Fibroblast of skin of right biceps (primary cell): ENCODE results near the gene CGB2.

Experiments used
- DNase-seq: peaks from one replicate; pipeline ENCODE4 v3.0.0-alpha.2; 2013

CGB2 gene

DNA sequence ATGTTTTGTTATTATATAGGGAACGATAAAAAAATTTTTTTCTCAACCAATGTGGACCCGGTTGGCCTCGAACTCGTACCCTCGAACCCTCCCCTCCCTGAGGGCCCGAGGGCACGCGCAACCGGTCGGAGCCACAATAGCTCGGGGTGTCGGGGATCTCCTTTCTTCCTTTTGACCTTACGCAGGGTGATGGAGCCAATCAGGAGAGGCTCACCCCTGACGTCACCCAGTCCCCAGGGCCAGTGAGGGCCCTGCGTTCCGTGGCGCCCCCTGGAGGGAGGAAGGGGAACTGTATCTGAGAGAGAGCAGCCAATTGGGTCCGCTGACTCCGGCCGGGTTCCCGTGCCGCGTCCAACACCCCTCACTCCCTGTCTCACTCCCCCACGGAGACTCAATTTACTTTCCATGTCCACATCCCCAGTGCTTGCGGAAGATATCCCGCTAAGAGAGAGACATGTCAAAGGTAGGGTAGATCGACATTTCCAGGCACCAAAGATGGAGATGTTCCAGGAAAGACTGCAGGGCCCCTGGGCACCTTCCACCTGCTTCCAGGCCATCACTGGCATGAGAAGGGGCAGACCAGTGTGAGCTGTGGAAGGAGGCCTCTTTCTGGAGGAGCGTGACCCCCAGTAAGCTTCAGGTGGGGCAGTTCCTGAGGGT lies at the start of gene CGB2:
Gene CGB2, plus strand, starts transcription at position 249 of the 660 bp plus-strand sequence. Its CDS starts 206 bp downstream, at position 455.
- DNase-seq, result peak; percentile 28

DNA sequence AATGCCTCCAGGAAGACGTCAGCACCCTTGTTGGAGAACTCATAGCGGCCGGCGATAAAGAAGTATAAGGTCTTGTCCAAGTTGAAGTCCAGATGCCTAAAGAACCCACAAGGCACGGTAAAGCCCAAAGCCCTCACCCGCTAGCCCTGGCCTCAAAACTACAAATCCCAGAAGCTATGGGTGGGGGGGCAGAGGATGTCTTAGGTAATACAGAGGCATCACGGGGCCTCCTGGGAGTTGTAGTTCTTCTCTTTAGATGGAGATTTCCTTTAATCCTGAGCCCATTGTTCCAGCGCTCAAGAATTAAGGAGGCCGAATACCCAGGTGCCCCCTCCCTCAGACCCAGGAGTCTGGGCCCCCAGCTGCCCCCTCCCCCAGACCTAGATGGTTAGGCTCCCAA lies 49.4 kb upstream of the CGB2 start:
- DNase-seq, result no peak

DNA sequence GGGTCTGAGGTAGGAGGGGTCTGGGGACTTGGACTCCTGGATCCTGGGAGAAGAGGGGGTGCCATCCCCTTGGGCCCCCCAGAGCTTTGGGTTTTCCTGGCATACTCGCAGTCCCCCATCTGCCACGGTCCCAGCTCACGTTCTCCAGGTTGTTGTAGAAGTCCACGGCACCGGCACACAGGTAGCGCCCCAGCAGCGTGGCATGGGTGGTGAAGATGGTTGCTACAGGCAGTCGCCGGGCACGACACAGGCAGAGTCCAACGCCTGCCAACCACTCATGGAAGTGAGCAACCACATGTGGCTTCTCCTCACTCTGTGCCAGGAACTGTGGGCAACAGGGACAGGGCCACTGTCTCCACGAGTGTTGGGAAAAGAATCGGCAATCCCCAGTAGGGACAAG lies 46.0 kb upstream of the CGB2 start:
- no peak for DNase-seq

DNA sequence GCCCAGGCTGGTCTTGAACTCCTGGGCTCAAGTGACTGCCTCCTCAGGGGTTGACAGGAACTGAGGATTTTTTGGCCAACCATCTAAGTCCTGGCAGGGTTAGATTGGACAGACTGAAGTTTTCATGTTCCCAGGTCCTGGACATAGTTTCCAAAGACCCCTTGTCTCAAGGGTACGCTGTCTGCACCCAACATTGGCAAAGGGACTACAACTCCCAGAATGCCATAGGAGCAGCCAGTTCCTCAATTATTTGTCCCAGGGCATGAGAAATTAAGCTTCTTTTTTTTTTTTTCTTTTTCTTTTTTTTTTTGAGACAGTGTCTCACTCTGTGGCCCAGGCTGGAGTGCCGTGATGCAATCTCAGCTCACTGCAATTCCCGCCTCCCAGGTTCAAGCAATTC lies 45.5 kb upstream of the CGB2 start:
- no peak for DNase-seq

DNA sequence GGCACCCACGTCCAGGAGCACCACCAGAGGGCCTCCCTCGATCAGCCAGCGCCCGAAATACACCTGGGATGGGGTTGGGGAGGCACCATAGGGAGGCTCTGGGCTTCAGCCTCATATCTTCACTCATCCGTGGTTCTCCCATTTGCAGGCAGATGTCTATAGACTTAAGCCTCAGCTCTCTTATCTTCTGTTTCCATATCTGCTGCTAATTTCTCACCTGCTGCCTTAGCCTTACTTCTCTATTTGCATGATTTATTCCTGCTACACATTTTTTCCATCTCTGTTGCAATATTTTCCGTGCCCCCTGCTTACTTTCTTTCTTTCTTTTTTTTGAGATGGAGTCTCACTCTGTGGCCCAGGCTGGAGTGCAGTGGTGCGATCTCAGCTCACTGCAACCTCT lies 44.4 kb upstream of the CGB2 start:
- DNase-seq, result no peak

DNA sequence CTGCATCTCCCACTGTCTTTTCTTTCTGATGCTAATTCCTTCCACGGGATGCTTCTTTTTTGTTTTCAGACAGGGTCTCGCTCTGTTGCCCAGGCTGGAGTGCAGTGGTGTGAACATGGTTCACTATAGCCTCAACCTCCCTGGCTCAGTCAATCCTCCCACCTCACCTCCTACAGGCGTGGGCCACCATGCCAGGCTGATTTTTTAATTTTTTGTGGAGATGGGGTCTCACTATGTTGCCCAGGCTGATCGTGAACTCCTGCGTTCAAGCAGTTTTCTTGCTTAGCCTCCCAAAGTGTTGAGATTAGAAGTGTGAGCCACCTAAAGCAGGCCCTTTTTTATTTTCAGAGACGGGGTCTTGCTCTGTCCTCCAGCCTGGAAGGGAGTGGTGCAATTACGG lies 43.4 kb upstream of the CGB2 start:
- no peak for DNase-seq

DNA sequence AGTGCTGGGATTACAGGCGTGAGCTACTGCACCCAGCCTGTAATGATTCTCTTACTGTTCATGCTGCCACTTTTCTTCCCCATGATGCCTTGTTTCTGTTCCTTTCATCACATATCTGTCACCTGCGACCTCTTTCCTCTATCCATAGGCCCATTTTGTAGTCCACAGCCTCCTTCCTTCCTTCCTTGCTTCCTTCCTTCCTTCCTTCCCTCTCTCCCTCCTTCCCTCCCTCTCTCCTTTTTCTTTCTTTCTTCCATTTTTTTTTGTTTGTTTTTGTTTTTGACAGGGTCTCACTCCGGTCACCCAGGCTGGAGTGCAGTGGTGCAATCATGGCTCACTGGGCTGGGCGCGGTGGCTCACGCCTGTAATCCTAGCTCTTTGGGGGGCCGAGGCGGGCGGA lies 42.8 kb upstream of the CGB2 start:
- DNase-seq, result no peak

DNA sequence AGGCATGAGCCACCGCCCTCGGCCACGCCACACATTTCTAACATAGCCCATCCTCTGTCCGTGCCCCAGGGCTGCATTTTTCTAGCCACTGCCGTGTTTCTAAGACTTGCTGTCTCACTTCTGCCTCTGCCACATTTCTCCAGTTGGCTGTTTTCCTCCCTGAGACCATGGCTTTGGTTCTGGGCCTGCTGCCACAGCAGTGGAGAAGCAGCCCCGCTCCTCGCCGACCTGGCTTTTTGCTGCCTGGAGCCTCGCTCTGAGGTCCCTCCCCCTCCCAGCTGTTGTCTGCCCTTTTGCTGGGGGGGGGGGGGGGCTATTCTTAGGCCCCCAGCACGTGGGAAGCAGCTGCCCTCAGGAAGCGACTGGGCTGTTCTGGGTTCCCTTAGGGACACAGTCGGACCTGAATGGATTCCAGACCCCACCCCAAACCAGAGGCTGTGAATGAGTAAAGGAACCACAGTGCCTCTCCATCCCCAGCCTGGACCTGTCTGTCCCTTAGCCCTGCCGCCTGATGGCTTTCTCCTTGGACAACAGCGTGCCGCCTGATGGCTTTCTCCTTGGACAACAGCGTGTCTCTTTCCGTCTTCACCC lies 41.9 kb upstream of the CGB2 start:
- DNase-seq, result no peak

DNA sequence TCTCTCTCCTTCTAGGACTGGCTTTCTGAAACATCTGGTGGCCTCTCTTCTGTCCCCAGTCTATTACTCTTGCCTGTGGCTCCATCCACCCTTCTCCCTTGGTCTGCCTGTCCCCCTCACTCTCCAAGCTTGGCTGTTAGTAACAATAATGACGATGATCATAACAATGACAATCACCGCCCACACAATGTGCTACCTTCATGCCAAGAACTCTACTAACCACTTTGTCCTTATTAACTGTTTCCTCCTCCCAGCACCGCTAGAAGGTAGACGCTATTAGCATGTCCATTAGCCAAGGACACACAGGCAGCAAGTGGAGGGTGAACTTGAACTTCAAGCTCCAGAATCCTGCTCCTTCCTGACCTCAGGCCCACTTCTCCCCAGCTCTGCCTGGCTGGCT lies 41.3 kb upstream of the CGB2 start:
- DNase-seq, result no peak

DNA sequence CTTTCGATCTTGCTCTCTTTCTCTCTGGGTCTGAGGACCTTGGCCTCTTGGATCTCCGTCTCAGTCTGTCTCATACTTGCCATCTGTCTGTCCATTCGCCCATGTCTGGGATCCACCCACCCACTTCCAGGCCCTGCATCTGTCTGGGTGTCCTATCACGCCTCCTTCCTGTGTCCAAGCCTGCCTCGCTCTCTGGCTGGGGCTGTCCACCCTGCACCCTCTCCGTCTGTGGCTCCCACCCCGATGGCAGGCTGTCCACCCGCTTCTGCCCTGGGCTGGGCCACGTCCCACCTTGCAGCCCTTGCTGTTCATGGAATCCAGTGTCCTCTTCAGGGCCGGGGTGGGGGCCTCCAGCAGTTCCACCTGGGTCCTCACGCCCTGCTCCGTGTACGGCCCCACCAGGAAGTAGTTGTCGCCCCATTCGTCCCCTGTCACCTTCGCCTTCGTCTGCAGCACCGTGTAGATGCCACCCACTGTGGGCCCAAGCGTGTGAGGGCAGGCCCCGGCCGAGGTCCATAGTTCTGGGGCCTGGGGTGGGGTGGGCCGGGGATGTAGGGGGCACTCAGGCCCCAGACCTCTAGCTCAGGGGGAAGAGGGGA lies 40.6 kb upstream of the CGB2 start:
- no peak for DNase-seq

DNA sequence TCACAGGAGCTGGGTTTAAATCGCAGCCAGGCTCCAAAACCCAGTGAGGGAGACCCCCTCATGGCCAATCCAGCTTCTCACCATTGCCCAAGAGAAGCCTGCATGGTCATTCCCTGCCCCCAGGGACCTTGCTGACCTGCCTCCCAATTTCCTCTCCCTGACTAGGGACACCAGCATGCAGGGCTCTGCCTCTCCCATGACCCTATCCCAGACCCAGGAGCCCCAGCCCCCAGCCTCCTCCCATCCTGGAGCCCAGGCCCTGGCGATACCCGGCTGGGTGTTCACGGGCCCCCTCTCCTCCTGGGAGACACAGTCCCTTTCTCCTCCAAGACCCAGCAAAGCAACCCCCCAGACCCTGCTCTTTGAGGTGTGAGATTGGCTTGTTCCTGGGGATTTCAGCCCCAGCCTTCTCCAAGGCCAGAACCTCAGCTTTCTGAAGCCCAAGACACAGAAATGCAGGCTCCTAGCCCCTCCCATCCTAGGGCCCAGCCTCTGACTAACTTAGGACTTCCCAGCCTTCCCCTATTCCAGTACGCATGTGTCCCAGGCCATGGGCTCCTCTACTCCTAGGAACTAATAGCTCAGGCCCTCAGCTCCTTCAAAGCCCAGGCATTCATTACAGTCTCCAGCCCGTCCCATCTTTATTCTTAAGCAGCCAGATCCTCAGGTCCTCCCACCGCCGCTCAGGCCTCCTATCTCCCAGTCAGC lies 39.7 kb upstream of the CGB2 start:
- peak; percentile 80 for DNase-seq

DNA sequence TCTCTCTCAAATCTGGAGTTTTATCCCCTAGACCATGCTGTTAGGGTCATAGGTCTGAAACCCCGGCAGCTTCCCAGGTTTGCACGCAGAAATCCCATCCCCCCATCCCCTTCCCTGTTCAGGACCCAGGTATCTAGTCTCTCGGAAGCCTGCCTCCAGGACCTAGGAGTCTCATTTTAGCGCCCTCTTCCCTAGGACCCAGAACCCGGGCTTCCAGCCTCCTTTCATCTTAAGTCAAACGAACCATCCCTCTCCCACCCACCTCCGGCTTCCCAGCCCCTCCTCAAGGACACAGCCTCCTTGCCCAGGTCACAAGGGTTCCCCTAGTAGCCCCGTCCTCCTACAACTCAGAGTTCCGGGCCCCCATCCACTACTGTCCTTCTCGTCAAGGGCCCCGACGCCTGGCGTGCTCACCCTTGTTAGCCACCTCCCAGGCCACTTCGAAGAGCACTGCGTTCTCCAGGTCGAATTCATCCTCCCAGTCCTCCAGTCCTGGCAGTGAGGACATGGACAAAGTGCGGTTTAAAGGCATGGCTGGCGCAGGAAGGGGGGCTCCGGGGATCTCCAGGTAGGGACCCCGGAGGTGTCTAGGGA lies 39.0 kb upstream of the CGB2 start:
- DNase-seq, result no peak

DNA sequence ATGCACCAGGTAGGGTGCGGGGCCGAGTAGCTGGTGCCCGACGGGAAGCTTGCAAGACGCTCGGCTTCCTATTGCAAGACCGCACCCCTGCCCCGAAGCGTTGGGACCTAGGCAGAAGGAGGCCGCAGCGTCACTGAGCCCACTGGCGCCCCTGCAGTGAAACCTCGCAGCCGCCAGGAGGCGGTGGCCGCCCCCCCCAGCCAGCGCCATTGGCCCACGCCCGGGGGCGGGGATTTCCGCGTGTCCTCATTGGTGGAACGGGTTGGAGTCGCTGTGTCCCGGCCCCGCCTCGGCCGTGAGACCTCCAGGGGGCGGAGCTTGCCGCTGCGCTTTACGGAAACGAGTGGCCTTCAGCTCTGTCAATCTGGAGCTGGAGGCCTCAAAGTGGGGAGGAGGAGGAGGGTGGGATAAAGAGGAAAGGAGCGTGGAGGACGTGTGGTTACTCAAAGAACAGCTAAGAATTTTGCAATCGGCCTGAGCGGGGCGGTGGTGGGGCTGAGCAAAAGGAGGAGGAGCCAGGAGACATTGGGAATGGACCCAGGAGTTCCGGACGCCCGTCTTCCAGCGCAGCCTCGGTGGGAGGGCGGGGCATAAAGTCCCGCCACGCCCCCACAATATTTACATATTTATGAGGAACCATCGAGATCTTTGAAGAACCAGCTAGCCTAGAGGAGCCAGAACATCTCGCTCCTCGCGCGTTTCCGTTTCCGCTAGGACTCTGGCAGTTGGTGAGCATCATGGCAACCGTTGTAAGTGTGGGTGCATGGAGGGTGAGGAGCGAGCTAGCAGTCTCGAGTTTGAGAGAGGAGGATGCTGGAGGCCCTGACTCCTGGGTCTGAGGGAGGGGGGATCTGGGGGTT lies 38.3 kb upstream of the CGB2 start, which contains the start of the genes GYS1 and RUVBL2:
Gene GYS1, minus strand, starts transcription at position 135 of the 860 bp plus-strand sequence. CDS start 197 bp downstream, outside the sequence.
Gene RUVBL2, plus strand, starts transcription at position 713 of the 860 bp plus-strand sequence. Its CDS starts 25 bp downstream, at position 738.
- DNase-seq, result peak; percentile 100

DNA sequence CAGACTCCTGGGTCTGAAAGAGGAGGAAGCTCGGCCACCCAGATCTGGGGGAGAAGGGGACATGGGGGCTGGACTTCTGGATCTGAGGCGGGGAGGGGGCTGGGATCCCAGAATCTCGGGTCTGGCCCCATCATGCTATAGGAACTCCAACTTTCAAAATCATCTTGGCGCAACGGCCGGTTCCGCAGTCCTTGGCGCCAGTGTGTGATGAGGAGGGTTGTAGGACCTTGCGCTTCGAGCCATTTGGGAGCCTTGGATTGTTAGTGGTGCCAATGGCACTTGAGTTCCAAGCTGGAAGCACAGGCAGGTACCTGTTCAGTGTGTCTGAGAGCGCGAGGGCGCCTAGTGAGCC lies 37.7 kb upstream of the CGB2 start:
- DNase-seq, result no peak

DNA sequence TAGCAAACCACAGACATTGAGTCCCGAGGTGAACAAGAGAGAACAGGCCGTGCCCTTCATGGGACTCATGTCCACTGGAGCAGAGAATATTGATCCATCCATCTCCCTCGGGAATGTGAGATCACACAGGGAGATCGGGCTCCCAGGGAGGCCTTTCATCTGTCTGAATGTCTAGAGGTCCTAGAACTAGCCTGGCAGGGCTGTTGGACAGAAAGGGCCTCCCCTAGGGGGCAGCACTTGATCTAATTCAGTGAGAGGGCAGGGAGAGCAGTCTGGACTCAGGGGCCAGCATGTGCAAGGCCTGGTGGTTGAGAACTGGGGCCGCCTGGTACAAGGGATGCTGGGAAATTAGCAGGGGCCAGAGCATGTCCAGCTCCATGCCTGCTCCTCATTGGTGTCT lies 33.7 kb upstream of the CGB2 start:
- DNase-seq, result peak; percentile 60

DNA sequence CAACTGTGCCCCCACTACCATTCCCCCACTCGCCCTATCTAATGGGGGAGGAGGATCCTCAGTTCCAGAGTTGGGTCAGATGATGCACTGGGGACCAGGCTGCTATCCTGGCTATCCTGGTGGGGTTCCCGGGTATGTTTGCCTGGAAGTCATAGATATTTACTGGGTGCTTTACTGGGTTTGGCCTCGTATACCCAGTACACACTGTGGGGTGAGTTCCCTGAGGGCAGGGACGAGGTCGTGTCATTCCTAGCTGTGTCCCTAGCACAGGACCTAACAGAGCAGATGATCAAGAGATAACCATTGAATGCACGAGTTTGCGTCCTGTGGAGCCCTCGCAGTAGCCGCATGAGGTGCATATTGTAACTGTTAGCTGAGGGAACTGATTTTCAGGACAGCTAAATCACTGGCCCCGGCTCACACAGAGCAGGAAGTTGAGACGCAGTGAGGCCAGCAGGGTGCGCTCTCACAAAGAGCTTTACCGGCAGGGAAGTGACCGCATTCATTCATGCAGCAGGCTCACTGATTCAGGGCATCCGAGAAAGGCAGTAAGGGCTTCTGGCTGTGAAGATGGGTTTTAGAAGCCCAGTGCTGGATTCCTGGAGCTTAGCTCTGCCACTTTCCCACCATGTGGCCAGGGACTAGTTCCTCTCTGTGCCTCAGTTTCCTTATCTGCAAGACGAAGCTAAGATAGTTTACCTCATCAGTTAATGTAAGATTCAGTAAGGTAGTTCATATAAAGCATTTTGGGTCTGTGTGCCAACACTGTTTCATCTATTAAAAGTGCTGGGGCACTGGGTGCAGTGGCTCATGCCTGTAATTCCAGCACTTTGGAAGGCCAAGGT lies 32.0 kb upstream of the CGB2 start:
- DNase-seq, result peak; percentile 67

DNA sequence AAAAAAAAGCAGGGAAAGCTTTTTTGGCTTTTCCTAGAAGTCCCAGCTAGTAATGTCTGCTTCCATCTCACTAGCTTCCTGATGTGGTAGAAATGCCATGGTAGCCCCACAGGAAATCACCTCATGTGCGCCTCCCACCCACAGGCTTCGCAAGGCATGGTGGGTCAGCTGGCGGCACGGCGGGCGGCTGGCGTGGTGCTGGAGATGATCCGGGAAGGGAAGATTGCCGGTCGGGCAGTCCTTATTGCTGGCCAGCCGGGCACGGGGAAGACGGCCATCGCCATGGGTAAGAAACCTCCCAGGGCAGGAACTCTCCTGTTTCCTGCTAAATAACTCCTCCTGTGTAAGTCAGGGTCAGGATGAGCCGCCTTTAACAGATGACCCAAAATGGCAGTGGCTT lies 27.6 kb upstream of the CGB2 start:
- DNase-seq, result no peak

DNA sequence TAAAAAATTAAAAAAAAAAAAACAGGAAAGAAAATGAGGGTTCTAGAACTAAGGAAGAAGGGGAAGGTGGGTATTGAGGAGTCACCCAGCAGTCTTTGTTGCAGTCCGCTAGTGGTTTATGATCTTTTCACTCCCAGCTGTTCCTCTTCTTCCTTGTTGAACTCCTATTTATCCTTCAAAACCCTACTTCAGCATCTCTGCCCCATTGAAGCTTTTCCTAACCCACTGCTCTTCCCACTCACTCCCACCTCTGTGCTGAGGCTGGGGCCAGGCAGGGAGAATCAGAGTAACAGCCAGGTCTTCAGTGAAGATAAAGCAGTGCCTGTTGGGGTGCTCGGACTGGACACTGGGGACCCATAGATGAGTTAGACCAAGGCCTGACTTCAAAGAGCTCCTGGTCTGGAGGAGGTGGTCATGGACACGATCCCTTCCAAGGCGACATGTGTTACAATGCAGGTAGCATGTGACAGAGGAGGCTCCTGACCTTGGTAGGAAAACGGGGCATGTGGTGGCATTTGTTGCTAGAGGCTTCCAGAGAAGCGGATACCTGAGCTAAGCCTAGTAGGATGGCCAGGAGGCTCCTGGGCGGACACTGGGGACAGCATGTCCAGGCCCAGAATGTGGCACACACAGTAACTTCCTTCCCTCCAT lies 26.6 kb upstream of the CGB2 start:
- no peak for DNase-seq

DNA sequence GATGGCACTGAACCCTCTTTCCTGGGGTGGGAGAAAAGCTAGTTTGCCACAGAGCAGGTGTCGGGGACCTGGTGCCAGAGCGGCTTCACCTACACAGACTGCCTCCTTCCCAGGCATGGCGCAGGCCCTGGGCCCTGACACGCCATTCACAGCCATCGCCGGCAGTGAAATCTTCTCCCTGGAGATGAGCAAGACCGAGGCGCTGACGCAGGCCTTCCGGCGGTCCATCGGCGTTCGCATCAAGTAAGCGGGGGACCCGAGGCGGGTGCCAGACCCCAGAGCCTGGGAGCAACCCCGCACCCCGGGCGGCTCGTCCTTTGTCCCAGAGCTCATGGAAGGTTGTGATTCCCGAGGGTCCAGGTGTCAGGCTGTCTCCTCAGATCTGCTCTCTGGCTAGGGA lies 24.8 kb upstream of the CGB2 start:
- DNase-seq, result no peak

DNA sequence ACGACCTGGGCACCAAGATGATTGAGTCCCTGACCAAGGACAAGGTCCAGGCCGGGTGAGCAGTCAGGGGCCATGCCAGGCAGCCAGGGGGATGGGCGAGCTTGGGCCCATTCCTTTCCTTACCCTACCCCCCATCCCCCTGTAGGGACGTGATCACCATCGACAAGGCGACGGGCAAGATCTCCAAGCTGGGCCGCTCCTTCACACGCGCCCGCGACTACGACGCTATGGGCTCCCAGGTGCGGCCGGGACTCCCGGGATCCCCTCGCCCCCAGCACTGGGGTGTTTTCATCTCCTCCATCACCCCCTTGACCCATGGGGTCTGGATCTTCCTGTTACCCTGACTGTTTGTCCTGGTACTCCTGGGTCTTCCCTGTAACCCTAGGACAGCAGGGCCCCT lies 21.9 kb upstream of the CGB2 start:
- DNase-seq, result no peak

DNA sequence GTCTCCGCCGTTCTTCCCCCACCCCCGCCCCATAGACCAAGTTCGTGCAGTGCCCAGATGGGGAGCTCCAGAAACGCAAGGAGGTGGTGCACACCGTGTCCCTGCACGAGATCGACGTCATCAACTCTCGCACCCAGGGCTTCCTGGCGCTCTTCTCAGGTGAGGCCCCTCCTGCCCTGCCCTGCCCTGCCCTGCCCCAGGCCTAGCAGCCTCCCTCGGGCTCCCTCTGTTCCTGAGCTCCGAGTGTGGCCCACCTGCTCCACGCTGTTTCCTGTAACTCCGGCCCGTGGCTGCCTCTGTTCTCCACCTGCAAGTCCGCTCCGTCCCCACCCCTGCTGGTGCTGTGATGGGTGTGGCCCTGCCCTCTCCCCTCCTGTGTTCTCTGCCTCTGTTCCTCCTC lies 21.2 kb upstream of the CGB2 start:
- DNase-seq, result no peak
